ENCODE results near the gene GFRA1.

- TF ChIP-seq CTCF (IDR thresholded peaks at IDR 0.05 in 2 of 3, conservative IDR thresholded peaks at IDR 0.05 in 1 of 3; ENCODE audit: borderline replicate concordance in 1 of 3, insufficient read depth in 1 of 3, low read depth in 2 of 3, low read length in 2 of 3) (no peak), POLR2AphosphoS5 (IDR thresholded peaks at IDR 0.05; ENCODE audit: low read depth, low read length) (no peak), ATF3 (IDR thresholded peaks at IDR 0.05) (no peak), EZH2phosphoT487 (IDR thresholded peaks at IDR 0.05; ENCODE audit: borderline replicate concordance) (no peak), POLR2A (IDR thresholded peaks at IDR 0.05; ENCODE audit: borderline replicate concordance, extremely low read depth, insufficient read depth, insufficient read length) (no peak), EZH2 (IDR thresholded peaks at IDR 0.05) (no peak), REST (IDR thresholded peaks at IDR 0.05; ENCODE audit: low read depth) (no peak), ZFX (IDR thresholded peaks at IDR 0.05) (no peak), ZNF274 (IDR thresholded peaks at IDR 0.05; ENCODE audit: low read depth, low read length) (no peak), YY1 (IDR thresholded peaks at IDR 0.05; ENCODE audit: extremely low read depth, insufficient replicate concordance, low read depth, low read length) (no peak), FOSL1 (IDR thresholded peaks at IDR 0.05; ENCODE audit: low read depth) (no peak), MAX (IDR thresholded peaks at IDR 0.05) (no peak)
These were observed 234.7 kb downstream of the GFRA1 start for GRCh38 chr10:116038259-116038658.
